H1 (cell line): ENCODE measurements around the gene MYD88. TPM values are rescaled to one million over a fixed set of nuclear protein-coding genes. Genes with fewer than 3 reads are reported as not detected.

Source experiments
- CEBPB ChIP-seq: IDR thresholded peaks from 2 replicates; pipeline ENCODE4 v1.6.1; 2012; ENCODE audit warnings: low read depth, low read length
- RFX5 ChIP-seq: IDR thresholded peaks from 2 replicates; pipeline ENCODE4 v1.6.1; 2011; ENCODE audit warnings: low read depth, low read length, improper control_type of control experiment, borderline replicate concordance
- RXRA ChIP-seq: IDR thresholded peaks from 2 replicates; pipeline ENCODE4 v1.6.1; 2011; ENCODE audit warnings: low read depth, mild to moderate bottlenecking, low read length, moderate library complexity; ENCODE audit not compliant: insufficient read depth
- SIN3A ChIP-seq, 2 experiments: IDR thresholded peaks in 1 of 2; conservative IDR thresholded peaks in 1 of 2; 2 replicates each; pipeline ENCODE4 v1.6.1; 2011 to 2012; ENCODE audit warnings: low read length in 2 of 2, improper control_type of control experiment in 1 of 2, low read depth in 1 of 2, mild to moderate bottlenecking in 1 of 2
- ZNF274 ChIP-seq: IDR thresholded peaks from 2 replicates; pipeline ENCODE4 v1.7.0; 2012; ENCODE audit warnings: low read length, borderline replicate concordance; ENCODE audit errors: extremely low read depth
- polyA plus RNA-seq, 7 experiments: library from polyadenylated mRNA; depleted of rRNA in 3 of 7; stranded (reverse) in 5 of 7; unstranded in 2 of 7; fragments of >200 nt in 5 of 7; fragments of 200-250 nt in 2 of 7; gene quantifications; 1 replicate in 5 of 7; 2 replicates in 1 of 7; 4 replicates in 1 of 7; pipeline versions ENCODE4 v1.2.1 to v1.2.3, GENCODE V29; 2011 to 2013; ENCODE audit warnings: missing spikeins in 2 of 7, mixed read lengths in 2 of 7
- total RNA-seq: library from RNA; stranded (reverse); fragmentation: NEBNext Ultra II Directional; extraction: Animal tissue kit (Norgen Biotek cat#: 25700); gene quantifications from 2 replicates; pipeline ENCODE4 v1.2.1, GENCODE V29; 2021
- TF ChIP-seq, protein P1 (sequence below): fragments of 300-600 bp; sonication (generic); IDR thresholded peaks from 2 replicates; pipeline ENCODE4 v1.7.1; 2012; ENCODE audit warnings: low read length, moderate library complexity, mild to moderate bottlenecking, inconsistent platforms; ENCODE audit not compliant: insufficient replicate concordance
- TF ChIP-seq, protein P2 (sequence below): IDR thresholded peaks from 2 replicates; pipeline ENCODE4 v1.6.1; 2012; ENCODE audit warnings: low read length, inconsistent platforms

Gene MYD88
- total and polyA plus RNA-seq, 2 of the 8 experiments (the other 6 are each of a cell fraction or from before 2014, with no cell fraction given), result 22.1 to 22.5 TPM

DNA sequence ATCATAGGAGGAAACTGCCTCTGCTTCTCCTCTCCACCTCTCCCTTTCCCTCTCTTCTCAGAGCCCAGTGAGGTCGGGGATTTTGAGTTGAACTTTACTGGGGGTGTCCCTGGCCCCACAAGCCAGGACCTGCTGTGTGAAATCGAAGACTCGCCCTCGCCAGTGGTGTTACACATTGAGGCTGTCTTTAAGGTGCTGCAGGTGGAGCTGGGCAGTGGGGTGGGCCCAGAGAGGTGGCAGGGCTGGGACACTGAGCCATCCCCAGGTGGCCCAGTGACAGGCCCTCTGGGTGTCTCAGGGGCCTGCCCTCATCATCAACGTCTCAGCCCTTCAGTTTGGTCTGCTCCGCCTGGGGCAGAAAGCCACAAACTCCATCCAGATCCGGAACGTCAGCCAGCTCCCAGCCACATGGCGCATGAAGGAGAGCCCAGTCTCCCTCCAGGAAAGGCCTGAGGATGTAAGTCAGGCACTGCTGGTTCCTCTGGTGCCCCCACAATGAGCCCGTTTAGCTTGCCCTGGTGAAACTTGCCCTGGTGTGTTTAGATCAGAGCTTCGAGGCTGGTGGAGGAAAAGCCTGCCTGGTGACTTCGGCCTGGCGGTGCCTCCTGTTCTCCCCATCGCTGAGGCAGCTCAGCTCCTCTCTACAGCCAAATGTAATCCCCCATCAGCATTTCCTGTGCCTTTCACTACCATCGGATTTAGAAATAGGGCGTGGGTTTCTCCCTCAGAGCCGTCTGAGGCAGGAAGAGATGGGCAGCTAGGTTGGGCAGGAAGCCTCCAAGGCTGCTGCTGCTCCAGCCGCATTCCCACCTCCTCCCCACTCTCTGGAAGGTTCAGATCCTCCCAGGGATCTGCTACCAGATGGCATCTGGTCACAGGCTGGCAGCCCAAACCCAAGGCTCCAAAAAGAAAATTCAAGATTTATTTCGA lies 40.8 kb upstream of the MYD88 start (continued):
- TF ChIP-seq, protein P1, sequence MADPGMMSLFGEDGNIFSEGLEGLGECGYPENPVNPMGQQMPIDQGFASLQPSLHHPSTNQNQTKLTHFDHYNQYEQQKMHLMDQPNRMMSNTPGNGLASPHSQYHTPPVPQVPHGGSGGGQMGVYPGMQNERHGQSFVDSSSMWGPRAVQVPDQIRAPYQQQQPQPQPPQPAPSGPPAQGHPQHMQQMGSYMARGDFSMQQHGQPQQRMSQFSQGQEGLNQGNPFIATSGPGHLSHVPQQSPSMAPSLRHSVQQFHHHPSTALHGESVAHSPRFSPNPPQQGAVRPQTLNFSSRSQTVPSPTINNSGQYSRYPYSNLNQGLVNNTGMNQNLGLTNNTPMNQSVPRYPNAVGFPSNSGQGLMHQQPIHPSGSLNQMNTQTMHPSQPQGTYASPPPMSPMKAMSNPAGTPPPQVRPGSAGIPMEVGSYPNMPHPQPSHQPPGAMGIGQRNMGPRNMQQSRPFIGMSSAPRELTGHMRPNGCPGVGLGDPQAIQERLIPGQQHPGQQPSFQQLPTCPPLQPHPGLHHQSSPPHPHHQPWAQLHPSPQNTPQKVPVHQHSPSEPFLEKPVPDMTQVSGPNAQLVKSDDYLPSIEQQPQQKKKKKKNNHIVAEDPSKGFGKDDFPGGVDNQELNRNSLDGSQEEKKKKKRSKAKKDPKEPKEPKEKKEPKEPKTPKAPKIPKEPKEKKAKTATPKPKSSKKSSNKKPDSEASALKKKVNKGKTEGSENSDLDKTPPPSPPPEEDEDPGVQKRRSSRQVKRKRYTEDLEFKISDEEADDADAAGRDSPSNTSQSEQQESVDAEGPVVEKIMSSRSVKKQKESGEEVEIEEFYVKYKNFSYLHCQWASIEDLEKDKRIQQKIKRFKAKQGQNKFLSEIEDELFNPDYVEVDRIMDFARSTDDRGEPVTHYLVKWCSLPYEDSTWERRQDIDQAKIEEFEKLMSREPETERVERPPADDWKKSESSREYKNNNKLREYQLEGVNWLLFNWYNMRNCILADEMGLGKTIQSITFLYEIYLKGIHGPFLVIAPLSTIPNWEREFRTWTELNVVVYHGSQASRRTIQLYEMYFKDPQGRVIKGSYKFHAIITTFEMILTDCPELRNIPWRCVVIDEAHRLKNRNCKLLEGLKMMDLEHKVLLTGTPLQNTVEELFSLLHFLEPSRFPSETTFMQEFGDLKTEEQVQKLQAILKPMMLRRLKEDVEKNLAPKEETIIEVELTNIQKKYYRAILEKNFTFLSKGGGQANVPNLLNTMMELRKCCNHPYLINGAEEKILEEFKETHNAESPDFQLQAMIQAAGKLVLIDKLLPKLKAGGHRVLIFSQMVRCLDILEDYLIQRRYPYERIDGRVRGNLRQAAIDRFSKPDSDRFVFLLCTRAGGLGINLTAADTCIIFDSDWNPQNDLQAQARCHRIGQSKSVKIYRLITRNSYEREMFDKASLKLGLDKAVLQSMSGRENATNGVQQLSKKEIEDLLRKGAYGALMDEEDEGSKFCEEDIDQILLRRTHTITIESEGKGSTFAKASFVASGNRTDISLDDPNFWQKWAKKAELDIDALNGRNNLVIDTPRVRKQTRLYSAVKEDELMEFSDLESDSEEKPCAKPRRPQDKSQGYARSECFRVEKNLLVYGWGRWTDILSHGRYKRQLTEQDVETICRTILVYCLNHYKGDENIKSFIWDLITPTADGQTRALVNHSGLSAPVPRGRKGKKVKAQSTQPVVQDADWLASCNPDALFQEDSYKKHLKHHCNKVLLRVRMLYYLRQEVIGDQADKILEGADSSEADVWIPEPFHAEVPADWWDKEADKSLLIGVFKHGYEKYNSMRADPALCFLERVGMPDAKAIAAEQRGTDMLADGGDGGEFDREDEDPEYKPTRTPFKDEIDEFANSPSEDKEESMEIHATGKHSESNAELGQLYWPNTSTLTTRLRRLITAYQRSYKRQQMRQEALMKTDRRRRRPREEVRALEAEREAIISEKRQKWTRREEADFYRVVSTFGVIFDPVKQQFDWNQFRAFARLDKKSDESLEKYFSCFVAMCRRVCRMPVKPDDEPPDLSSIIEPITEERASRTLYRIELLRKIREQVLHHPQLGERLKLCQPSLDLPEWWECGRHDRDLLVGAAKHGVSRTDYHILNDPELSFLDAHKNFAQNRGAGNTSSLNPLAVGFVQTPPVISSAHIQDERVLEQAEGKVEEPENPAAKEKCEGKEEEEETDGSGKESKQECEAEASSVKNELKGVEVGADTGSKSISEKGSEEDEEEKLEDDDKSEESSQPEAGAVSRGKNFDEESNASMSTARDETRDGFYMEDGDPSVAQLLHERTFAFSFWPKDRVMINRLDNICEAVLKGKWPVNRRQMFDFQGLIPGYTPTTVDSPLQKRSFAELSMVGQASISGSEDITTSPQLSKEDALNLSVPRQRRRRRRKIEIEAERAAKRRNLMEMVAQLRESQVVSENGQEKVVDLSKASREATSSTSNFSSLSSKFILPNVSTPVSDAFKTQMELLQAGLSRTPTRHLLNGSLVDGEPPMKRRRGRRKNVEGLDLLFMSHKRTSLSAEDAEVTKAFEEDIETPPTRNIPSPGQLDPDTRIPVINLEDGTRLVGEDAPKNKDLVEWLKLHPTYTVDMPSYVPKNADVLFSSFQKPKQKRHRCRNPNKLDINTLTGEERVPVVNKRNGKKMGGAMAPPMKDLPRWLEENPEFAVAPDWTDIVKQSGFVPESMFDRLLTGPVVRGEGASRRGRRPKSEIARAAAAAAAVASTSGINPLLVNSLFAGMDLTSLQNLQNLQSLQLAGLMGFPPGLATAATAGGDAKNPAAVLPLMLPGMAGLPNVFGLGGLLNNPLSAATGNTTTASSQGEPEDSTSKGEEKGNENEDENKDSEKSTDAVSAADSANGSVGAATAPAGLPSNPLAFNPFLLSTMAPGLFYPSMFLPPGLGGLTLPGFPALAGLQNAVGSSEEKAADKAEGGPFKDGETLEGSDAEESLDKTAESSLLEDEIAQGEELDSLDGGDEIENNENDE, result no peak
- TF ChIP-seq ZNF274 (no peak), RXRA (no peak), SIN3A (conservative IDR thresholded peaks at IDR 0.05 in 1 of 2, IDR thresholded peaks at IDR 0.05 in 1 of 2; ENCODE audit: low read depth in 1 of 2, low read length in 2 of 2) (no peak), RFX5 (no peak), CEBPB (no peak)
- TF ChIP-seq, protein P2, sequence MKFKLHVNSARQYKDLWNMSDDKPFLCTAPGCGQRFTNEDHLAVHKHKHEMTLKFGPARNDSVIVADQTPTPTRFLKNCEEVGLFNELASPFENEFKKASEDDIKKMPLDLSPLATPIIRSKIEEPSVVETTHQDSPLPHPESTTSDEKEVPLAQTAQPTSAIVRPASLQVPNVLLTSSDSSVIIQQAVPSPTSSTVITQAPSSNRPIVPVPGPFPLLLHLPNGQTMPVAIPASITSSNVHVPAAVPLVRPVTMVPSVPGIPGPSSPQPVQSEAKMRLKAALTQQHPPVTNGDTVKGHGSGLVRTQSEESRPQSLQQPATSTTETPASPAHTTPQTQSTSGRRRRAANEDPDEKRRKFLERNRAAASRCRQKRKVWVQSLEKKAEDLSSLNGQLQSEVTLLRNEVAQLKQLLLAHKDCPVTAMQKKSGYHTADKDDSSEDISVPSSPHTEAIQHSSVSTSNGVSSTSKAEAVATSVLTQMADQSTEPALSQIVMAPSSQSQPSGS, result no peak
